ENCODE data around the gene SIAE. TPM values are rescaled to one million over a fixed set of nuclear protein-coding genes. Genes with fewer than 3 reads are reported as not detected.

The SIAE gene
- 17.4 and 19.0 TPM in 2 replicates for total RNA-seq (2014; rRNA removed; shearing (Covaris generic))
- polyA plus RNA-seq (2014; cell fraction: nucleus; rRNA removed) = 14.2 and 24.2 TPM in 2 replicates

- DNase-seq (ENCODE audit: extremely low read depth, low read depth) = peak; percentile 82
Measured at GRCh38 chr11:124673333-124674167, at the start of gene SIAE, which contains the start of gene SPA17. Gene SIAE (minus strand): TSS chr11:124673739. CDS start chr11:124673708, 31 bp downstream. Gene SPA17 (plus strand): TSS chr11:124673904. CDS start chr11:124675265, 1,361 bp downstream.

- no peak for DNase-seq (ENCODE audit: extremely low read depth, low read depth)
Measured at GRCh38 chr11:124722176-124722575, 48.6 kb upstream of the SIAE start.

- no peak for DNase-seq (ENCODE audit: extremely low read depth, low read depth)
Measured at GRCh38 chr11:124719534-124719933, 46.0 kb upstream of the SIAE start.

- DNase-seq (ENCODE audit: extremely low read depth, low read depth) = no peak
Measured at GRCh38 chr11:124718801-124719200, 45.3 kb upstream of the SIAE start.

GRCh38 chr11:124717786-124718651 is 44.5 kb upstream of the SIAE start:
- DNase-seq (ENCODE audit: extremely low read depth, low read depth) = no peak

- DNase-seq (ENCODE audit: extremely low read depth, low read depth) = no peak
Measured at GRCh38 chr11:124717421-124717785, 43.9 kb upstream of the SIAE start.

GRCh38 chr11:124716591-124716990 is 43.1 kb upstream of the SIAE start:
- no peak for DNase-seq (ENCODE audit: extremely low read depth, low read depth)

- no peak for DNase-seq (ENCODE audit: extremely low read depth, low read depth)
Measured at GRCh38 chr11:124712392-124712791, 38.9 kb upstream of the SIAE start.

- DNase-seq (ENCODE audit: extremely low read depth, low read depth) = no peak
Measured at GRCh38 chr11:124707829-124708228, 34.3 kb upstream of the SIAE start.

GRCh38 chr11:124700028-124700427 is 26.5 kb upstream of the SIAE start:
- no peak for DNase-seq (ENCODE audit: extremely low read depth, low read depth)

GRCh38 chr11:124699547-124699946 is 26.0 kb upstream of the SIAE start:
- DNase-seq (ENCODE audit: extremely low read depth, low read depth) = no peak

- DNase-seq (ENCODE audit: extremely low read depth, low read depth) = no peak
Measured at GRCh38 chr11:124693142-124693541, 19.6 kb upstream of the SIAE start.

- DNase-seq (ENCODE audit: extremely low read depth, low read depth) = no peak
Measured at GRCh38 chr11:124682443-124682842, 8.9 kb upstream of the SIAE start.

- no peak for DNase-seq (ENCODE audit: extremely low read depth, low read depth)
Measured at GRCh38 chr11:124681421-124681820, 7.9 kb upstream of the SIAE start.

GRCh38 chr11:124678416-124678815 is 4.9 kb upstream of the SIAE start:
- DNase-seq (ENCODE audit: extremely low read depth, low read depth) = no peak

- DNase-seq (ENCODE audit: extremely low read depth, low read depth) = no peak
Measured at GRCh38 chr11:124676386-124676785, 2.8 kb upstream of the SIAE start.

- DNase-seq (ENCODE audit: extremely low read depth, low read depth) = no peak
Measured at GRCh38 chr11:124674571-124674970, 1.0 kb upstream of the SIAE start.

GRCh38 chr11:124674168-124674517 is 604 bp upstream of the SIAE start:
- DNase-seq (ENCODE audit: extremely low read depth, low read depth) = no peak

- no peak for DNase-seq (ENCODE audit: extremely low read depth, low read depth)
Measured at GRCh38 chr11:124672536-124673215, 863 bp downstream of the SIAE start.

GRCh38 chr11:124670732-124671131 is 2.8 kb downstream of the SIAE start:
- DNase-seq (ENCODE audit: extremely low read depth, low read depth) = no peak

- peak; percentile 33 for DNase-seq (ENCODE audit: extremely low read depth, low read depth)
Measured at GRCh38 chr11:124669193-124669592, 4.3 kb downstream of the SIAE start.

Measured in NCI-H460 (cell line).